ENCODE measurements around the gene VSTM2B. TPM values are rescaled to one million over a fixed set of nuclear protein-coding genes. Genes with fewer than 3 reads are reported as not detected.

The VSTM2B gene
- total RNA-seq, 2 experiments from 2014 or later, result not detected

DNA sequence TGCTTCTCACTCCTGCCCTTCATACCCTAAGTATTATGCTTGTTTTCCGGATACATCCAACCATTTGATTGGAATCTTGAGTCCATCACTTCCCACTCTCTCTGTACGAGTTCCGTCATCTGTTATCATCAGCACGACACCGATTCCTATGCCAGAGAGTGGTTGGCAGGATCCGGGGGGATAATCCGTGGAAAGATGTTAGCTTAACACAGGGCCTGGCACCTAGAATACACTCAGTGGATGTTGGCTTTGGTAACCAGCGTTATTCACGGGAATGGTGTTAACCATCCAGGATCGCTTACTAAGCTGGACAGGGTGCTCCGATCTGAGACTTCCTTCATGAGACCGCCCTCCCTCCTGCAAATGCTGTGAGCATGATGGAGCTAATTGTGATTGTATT is 12.4 kb downstream of the VSTM2B start:
- no peak overlapping the region for H3K4me3 ChIP-seq (ENCODE audit: low read depth, low read length, poor library complexity, severe bottlenecking)
- no peak overlapping the region for H3K27ac ChIP-seq (ENCODE audit: low read depth, low read length, poor library complexity, severe bottlenecking)
- no peaks in the 10 kb centered on the region for H3K9me3 ChIP-seq (ENCODE audit: low read length)
- no peak overlapping the region for H2AFZ ChIP-seq (ENCODE audit: low read length)
- no peak overlapping the region for H3K4me2 ChIP-seq (ENCODE audit: low read length)
- TF ChIP-seq, protein P1, sequence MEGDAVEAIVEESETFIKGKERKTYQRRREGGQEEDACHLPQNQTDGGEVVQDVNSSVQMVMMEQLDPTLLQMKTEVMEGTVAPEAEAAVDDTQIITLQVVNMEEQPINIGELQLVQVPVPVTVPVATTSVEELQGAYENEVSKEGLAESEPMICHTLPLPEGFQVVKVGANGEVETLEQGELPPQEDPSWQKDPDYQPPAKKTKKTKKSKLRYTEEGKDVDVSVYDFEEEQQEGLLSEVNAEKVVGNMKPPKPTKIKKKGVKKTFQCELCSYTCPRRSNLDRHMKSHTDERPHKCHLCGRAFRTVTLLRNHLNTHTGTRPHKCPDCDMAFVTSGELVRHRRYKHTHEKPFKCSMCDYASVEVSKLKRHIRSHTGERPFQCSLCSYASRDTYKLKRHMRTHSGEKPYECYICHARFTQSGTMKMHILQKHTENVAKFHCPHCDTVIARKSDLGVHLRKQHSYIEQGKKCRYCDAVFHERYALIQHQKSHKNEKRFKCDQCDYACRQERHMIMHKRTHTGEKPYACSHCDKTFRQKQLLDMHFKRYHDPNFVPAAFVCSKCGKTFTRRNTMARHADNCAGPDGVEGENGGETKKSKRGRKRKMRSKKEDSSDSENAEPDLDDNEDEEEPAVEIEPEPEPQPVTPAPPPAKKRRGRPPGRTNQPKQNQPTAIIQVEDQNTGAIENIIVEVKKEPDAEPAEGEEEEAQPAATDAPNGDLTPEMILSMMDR (conservative IDR thresholded peaks at IDR 0.05; ENCODE audit: low read length), result no peak
- TF ChIP-seq EZH2phosphoT487 (IDR thresholded peaks at IDR 0.05; ENCODE audit: borderline replicate concordance, low read depth, low read length), result no peak
- H3K4me1 ChIP-seq (ENCODE audit: insufficient read depth, low read length, poor library complexity, severe bottlenecking), result no peaks in the 10 kb centered on the region
- no peaks in the 10 kb centered on the region for H3K36me3 ChIP-seq (ENCODE audit: insufficient read depth, low read length)
- no peak for DNase-seq (ENCODE audit: low spot score)
- no TSS peak for BruUV-seq (replicated peaks)
- intact Hi-C loops (cut with micrococcal nuclease; ENCODE audit: unreplicated experiment), result no loop called here
- CTCF ChIA-PET (ENCODE audit: unreplicated experiment), result no interaction called here
- no peaks in the 10 kb centered on the region for H4K20me1 ChIP-seq (ENCODE audit: insufficient read depth, low read length)
- H3K9me2 ChIP-seq (ENCODE audit: insufficient read depth, low read length), result no peaks in the 10 kb centered on the region
- H3K79me2 ChIP-seq (ENCODE audit: insufficient read depth, low read depth, low read length), result no peaks in the 10 kb centered on the region
- POLR2A ChIA-PET, result no interaction called here

DNA sequence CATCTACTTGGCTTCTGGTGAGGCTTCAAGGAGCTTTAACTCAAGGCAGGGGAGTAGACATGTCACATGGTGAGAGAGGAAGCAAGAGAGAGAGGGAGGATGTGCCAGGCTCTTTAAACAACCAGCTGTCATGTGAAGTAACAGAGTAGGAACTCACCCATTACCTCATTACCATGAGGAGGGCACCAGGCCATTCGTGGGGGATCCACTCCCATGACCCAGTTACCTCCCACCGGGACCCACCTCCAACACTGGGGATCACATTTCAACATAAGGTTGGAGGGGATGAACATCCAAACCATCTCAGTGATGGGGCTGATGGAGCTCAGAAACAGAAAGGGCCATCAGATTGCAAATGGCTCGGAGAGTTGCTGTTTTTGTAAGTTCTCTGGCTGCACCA is 12.9 kb downstream of the VSTM2B start:
- ChIA-PET POLR2A (interaction anchor here (1.0 kb wide), 1 partner anchor 15 kb away, joined by 3 read pairs; no protein-coding TSS in a partner anchor), CTCF (ENCODE audit: unreplicated experiment) (no interaction called here)
- Histone ChIP-seq H3K9me2 (ENCODE audit: insufficient read depth, low read length) (no peaks in the 10 kb centered on the region), H3K4me2 (ENCODE audit: low read length) (no peak overlapping the region), H3K27ac (ENCODE audit: low read depth, low read length, poor library complexity, severe bottlenecking) (no peak overlapping the region), H4K20me1 (ENCODE audit: insufficient read depth, low read length) (no peaks in the 10 kb centered on the region), H3K9me3 (ENCODE audit: low read length) (no peaks in the 10 kb centered on the region), H3K79me2 (ENCODE audit: insufficient read depth, low read depth, low read length) (no peaks in the 10 kb centered on the region), H2AFZ (ENCODE audit: low read length) (no peak overlapping the region), H3K4me1 (ENCODE audit: insufficient read depth, low read length, poor library complexity, severe bottlenecking) (no peaks in the 10 kb centered on the region), H3K4me3 (ENCODE audit: low read depth, low read length, poor library complexity, severe bottlenecking) (no peak overlapping the region), H3K36me3 (ENCODE audit: insufficient read depth, low read length) (no peaks in the 10 kb centered on the region)
- TF ChIP-seq, protein P1 (conservative IDR thresholded peaks at IDR 0.05; ENCODE audit: low read length), result no peak
- no peak for TF ChIP-seq EZH2phosphoT487 (IDR thresholded peaks at IDR 0.05; ENCODE audit: borderline replicate concordance, low read depth, low read length)
- no TSS peak for BruUV-seq (replicated peaks)
- no peak for DNase-seq (ENCODE audit: low spot score)
- intact Hi-C loops (cut with micrococcal nuclease; ENCODE audit: unreplicated experiment), result no loop called here

DNA sequence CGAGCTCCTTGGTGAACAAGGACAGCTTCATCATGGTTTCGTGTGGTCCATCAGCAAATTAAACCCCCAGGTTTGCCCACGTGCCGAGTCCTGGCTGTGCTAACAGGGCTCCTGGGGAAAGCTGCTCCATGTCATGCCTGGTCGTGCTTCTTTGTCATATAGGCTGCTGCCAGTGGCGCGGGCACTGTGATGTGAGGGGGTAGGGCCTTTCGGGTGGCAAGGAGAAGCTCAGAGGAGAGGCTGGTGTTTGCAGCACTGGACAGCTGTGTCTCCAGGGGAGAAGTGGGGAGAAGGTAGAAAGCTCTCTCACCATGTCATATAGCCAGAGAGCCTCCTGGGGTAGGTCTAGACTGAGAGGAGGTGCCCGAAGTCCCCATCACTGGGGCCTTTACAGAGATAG is 13.3 kb downstream of the VSTM2B start:
- intact Hi-C loops (cut with micrococcal nuclease; ENCODE audit: unreplicated experiment), result no loop called here

More for the DNA sequence above, 13.3 kb downstream of the VSTM2B start:
- no peaks in the 10 kb centered on the region for H4K20me1 ChIP-seq (ENCODE audit: insufficient read depth, low read length)
- no TSS peak for BruUV-seq (replicated peaks)
- TF ChIP-seq, protein P1 (conservative IDR thresholded peaks at IDR 0.05; ENCODE audit: low read length), result no peak
- H3K79me2 ChIP-seq (ENCODE audit: insufficient read depth, low read depth, low read length), result no peaks in the 10 kb centered on the region
- no peaks in the 10 kb centered on the region for H3K36me3 ChIP-seq (ENCODE audit: insufficient read depth, low read length)
- POLR2A ChIA-PET, result interaction anchor here (1.0 kb wide), 1 partner anchor 14 kb away, joined by 3 read pairs; no protein-coding TSS in a partner anchor
- no peak for DNase-seq (ENCODE audit: low spot score)
- no peak overlapping the region for H3K27ac ChIP-seq (ENCODE audit: low read depth, low read length, poor library complexity, severe bottlenecking)
- CTCF ChIA-PET (ENCODE audit: unreplicated experiment), result no interaction called here
- no peak overlapping the region for H2AFZ ChIP-seq (ENCODE audit: low read length)
- no peaks in the 10 kb centered on the region for H3K9me3 ChIP-seq (ENCODE audit: low read length)
- H3K4me2 ChIP-seq (ENCODE audit: low read length), result no peak overlapping the region
- H3K4me1 ChIP-seq (ENCODE audit: insufficient read depth, low read length, poor library complexity, severe bottlenecking), result no peaks in the 10 kb centered on the region
- no peak overlapping the region for H3K4me3 ChIP-seq (ENCODE audit: low read depth, low read length, poor library complexity, severe bottlenecking)
- no peaks in the 10 kb centered on the region for H3K9me2 ChIP-seq (ENCODE audit: insufficient read depth, low read length)

Measured in OCI-LY7 (cell line).